WTC11 (cell line): ENCODE measurements around the gene FMNL2. TPM values are rescaled to one million over a fixed set of nuclear protein-coding genes. Genes with fewer than 3 reads are reported as not detected.

Source experiments
- ATAC-seq: fragments of 200-7000 bp; cut with Tn5 transposase; 2 replicates; pipeline ENCODE4 v1.10.0; 2021; ENCODE audit warnings: mild to moderate bottlenecking, moderate library complexity
- CTCF ChIA-PET: fragments of 300-600 bp; sonication (Branson Sonifier 250); formaldehyde crosslinking; loops from one replicate; lab custom pipeline; 2021; ENCODE audit warnings: antibody characterized with exemption; lab: Charles Lee
- POLR2A ChIA-PET: fragments of 350-600 bp; sonication (Branson Sonifier 250); formaldehyde crosslinking; loops from one replicate; lab custom pipeline; 2021; ENCODE audit warnings: antibody characterized with exemption; lab: Charles Lee
- DNase-seq: peaks from one replicate; pipeline ENCODE4 v3.0.0; 2021; ENCODE audit warnings: low spot score
- H3K27ac Mint-ChIP-seq: 2 replicates; pipeline ENCODE4 v1.8.0; 2021; ENCODE audit warnings: mixed read lengths
- H3K27me3 Mint-ChIP-seq: 2 replicates; pipeline ENCODE4 v1.8.0; 2021; ENCODE audit warnings: low read depth, mild to moderate bottlenecking, moderate library complexity, mixed read lengths
- H3K36me3 Mint-ChIP-seq: 2 replicates; pipeline ENCODE4 v1.8.0; 2021; ENCODE audit warnings: mixed read lengths
- H3K4me1 Mint-ChIP-seq: 2 replicates; pipeline ENCODE4 v1.8.0; 2022; ENCODE audit warnings: mixed read lengths
- H3K4me3 Mint-ChIP-seq: 2 replicates; pipeline ENCODE4 v1.8.0; 2021; ENCODE audit warnings: mild to moderate bottlenecking, moderate library complexity, mixed read lengths
- H3K9me3 Mint-ChIP-seq: 2 replicates; pipeline ENCODE4 v1.8.0; 2021; ENCODE audit warnings: mixed read lengths
- CBFB ChIP-seq: sonication (generic); formaldehyde crosslinking; IDR thresholded peaks from 2 replicates; pipeline ENCODE4 v1.8.1; 2022; ENCODE audit warnings: mild to moderate bottlenecking, low read depth, missing genetic modification reagents
- ELF4 ChIP-seq: sonication (generic); formaldehyde crosslinking; IDR thresholded peaks from 2 replicates; pipeline ENCODE4 v1.8.1; 2022; ENCODE audit warnings: low read depth, mild to moderate bottlenecking, moderate library complexity, missing genetic modification reagents
- NR3C1 ChIP-seq: sonication (generic); formaldehyde crosslinking; conservative IDR thresholded peaks from 2 replicates; pipeline ENCODE4 v1.8.1; 2023; ENCODE audit warnings: low read depth, mild to moderate bottlenecking, missing genetic modification reagents
- OVOL2 ChIP-seq: fragments of 250-450 bp; sonication (Bioruptor Pico); IDR thresholded peaks from 2 replicates; pipeline ENCODE4 v1.9.0; 2021; ENCODE audit warnings: mild to moderate bottlenecking, borderline replicate concordance
- RELA ChIP-seq: sonication (generic); formaldehyde crosslinking; IDR thresholded peaks from 2 replicates; pipeline ENCODE4 v1.8.1; 2022; ENCODE audit warnings: missing genetic modification reagents, mild to moderate bottlenecking, borderline replicate concordance
- SOX15 ChIP-seq: fragments of 250-450 bp; sonication (Bioruptor Pico); IDR thresholded peaks from 2 replicates; pipeline ENCODE4 v1.9.0; 2021; ENCODE audit warnings: mild to moderate bottlenecking
- TEAD1 ChIP-seq: sonication (generic); formaldehyde crosslinking; IDR thresholded peaks from 2 replicates; pipeline ENCODE4 v1.8.0; 2022; ENCODE audit warnings: mild to moderate bottlenecking, missing genetic modification reagents
- TP53 ChIP-seq: sonication (generic); formaldehyde crosslinking; IDR thresholded peaks from 2 replicates; pipeline ENCODE4 v1.8.1; 2023; ENCODE audit warnings: mild to moderate bottlenecking, missing genetic modification reagents
- total RNA-seq: library from RNA; stranded (reverse); gene quantifications from 3 replicates; pipeline ENCODE4 v1.2.3, GENCODE V29; 2021
- TF ChIP-seq, protein P1 (sequence below): sonication (generic); formaldehyde crosslinking; conservative IDR thresholded peaks from 2 replicates; pipeline ENCODE4 v1.8.1; 2023; ENCODE audit warnings: mild to moderate bottlenecking, low read depth, missing genetic modification reagents, moderate library complexity
- TF ChIP-seq, protein P2 (sequence below): fragments of 250-450 bp; sonication (Bioruptor Pico); IDR thresholded peaks from 2 replicates; pipeline ENCODE4 v2.1.2; 2022; ENCODE audit warnings: mild to moderate bottlenecking, moderate library complexity
- TF ChIP-seq, protein P3 (sequence below): sonication (generic); formaldehyde crosslinking; IDR thresholded peaks from 2 replicates; pipeline ENCODE4 v1.8.1; 2022; ENCODE audit warnings: low read depth, missing genetic modification reagents, borderline replicate concordance
- TF ChIP-seq, protein P4 (sequence below): sonication (generic); formaldehyde crosslinking; IDR thresholded peaks from 2 replicates; pipeline ENCODE4 v1.8.0; 2023; ENCODE audit warnings: missing genetic modification reagents, mild to moderate bottlenecking, borderline replicate concordance
- TF ChIP-seq, protein P5 (sequence below): sonication (generic); formaldehyde crosslinking; IDR thresholded peaks from 2 replicates; pipeline ENCODE4 v1.8.1; 2023; ENCODE audit warnings: mild to moderate bottlenecking, missing genetic modification reagents
- TF ChIP-seq, protein P6 (sequence below): sonication (generic); formaldehyde crosslinking; IDR thresholded peaks from 2 replicates; pipeline ENCODE4 v1.8.0; 2022; ENCODE audit warnings: mild to moderate bottlenecking, missing genetic modification reagents
- TF ChIP-seq, protein P7 (sequence below): fragments of 250-450 bp; sonication (Bioruptor Pico); IDR thresholded peaks from 2 replicates; pipeline ENCODE4 v1.9.0; 2021; ENCODE audit warnings: mild to moderate bottlenecking

The FMNL2 gene
- total RNA-seq, 1 experiment from 2014 or later = 43.0 TPM

DNA sequence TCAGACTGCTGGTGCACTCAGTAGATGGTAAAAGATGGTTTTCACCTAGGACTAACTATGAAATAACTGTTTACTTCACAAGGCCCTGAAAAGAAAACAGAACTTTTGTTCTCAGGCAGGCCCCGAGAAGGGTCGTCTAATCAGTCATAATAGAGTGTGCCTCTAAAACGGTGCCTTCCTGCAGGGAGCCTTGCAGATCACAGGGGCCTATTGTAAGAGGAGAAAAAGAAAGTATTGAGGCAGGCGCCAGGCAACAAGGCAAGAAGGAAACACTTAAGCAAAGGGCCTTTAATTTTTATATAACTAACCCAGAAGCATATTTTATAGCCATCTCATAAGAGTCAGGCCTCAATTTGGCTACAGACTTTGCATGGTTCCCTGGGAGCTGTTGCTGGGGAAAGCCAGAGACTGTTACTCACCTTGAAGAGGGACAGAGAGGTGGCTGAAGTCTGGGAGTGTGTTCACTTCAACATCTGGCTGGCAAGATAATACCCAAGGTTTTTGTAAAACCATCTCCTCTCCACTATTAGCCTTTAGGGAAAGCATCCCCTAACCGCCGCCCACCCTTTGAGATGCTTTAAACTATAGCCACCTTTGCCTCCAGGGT is 265.2 kb downstream of the FMNL2 start:
- no peak for DNase-seq
- POLR2A ChIA-PET = no interaction called here
- peak; percentile 46 for ATAC-seq
- Mint-ChIP-seq H3K27me3 (no peaks in the 10 kb centered on the region), H3K9me3 (no peaks in the 10 kb centered on the region), H3K27ac (no peak overlapping the region), H3K4me3 (no peak overlapping the region), H3K36me3 (no peaks in the 10 kb centered on the region; the same call in 1 of the 2 replicates), H3K4me1 (peaks cover 15% of the 10 kb centered on the region)
- TF ChIP-seq OVOL2 (CRISPR knock-in tag) = no peak
- TF ChIP-seq TP53 (CRISPR knock-in tag) = no peak
- TF ChIP-seq NR3C1 (CRISPR knock-in tag) = no peak
- TF ChIP-seq, protein P1, sequence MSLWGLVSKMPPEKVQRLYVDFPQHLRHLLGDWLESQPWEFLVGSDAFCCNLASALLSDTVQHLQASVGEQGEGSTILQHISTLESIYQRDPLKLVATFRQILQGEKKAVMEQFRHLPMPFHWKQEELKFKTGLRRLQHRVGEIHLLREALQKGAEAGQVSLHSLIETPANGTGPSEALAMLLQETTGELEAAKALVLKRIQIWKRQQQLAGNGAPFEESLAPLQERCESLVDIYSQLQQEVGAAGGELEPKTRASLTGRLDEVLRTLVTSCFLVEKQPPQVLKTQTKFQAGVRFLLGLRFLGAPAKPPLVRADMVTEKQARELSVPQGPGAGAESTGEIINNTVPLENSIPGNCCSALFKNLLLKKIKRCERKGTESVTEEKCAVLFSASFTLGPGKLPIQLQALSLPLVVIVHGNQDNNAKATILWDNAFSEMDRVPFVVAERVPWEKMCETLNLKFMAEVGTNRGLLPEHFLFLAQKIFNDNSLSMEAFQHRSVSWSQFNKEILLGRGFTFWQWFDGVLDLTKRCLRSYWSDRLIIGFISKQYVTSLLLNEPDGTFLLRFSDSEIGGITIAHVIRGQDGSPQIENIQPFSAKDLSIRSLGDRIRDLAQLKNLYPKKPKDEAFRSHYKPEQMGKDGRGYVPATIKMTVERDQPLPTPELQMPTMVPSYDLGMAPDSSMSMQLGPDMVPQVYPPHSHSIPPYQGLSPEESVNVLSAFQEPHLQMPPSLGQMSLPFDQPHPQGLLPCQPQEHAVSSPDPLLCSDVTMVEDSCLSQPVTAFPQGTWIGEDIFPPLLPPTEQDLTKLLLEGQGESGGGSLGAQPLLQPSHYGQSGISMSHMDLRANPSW (CRISPR knock-in tag) = no peak
- no peak for TF ChIP-seq ELF4 (CRISPR knock-in tag)
- TF ChIP-seq, protein P2, sequence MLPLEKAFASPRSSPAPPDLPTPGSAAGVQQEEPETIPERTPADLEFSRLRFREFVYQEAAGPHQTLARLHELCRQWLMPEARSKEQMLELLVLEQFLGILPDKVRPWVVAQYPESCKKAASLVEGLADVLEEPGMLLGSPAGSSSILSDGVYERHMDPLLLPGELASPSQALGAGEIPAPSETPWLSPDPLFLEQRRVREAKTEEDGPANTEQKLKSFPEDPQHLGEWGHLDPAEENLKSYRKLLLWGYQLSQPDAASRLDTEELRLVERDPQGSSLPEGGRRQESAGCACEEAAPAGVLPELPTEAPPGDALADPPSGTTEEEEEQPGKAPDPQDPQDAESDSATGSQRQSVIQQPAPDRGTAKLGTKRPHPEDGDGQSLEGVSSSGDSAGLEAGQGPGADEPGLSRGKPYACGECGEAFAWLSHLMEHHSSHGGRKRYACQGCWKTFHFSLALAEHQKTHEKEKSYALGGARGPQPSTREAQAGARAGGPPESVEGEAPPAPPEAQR (CRISPR knock-in tag) = no peak
- no peak for TF ChIP-seq RELA (CRISPR knock-in tag)
- TF ChIP-seq SOX15 (CRISPR knock-in tag) = no peak
- no peak for TF ChIP-seq CBFB
- TF ChIP-seq, protein P3, sequence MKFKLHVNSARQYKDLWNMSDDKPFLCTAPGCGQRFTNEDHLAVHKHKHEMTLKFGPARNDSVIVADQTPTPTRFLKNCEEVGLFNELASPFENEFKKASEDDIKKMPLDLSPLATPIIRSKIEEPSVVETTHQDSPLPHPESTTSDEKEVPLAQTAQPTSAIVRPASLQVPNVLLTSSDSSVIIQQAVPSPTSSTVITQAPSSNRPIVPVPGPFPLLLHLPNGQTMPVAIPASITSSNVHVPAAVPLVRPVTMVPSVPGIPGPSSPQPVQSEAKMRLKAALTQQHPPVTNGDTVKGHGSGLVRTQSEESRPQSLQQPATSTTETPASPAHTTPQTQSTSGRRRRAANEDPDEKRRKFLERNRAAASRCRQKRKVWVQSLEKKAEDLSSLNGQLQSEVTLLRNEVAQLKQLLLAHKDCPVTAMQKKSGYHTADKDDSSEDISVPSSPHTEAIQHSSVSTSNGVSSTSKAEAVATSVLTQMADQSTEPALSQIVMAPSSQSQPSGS (CRISPR knock-in tag) = no peak
- TF ChIP-seq, protein P4, sequence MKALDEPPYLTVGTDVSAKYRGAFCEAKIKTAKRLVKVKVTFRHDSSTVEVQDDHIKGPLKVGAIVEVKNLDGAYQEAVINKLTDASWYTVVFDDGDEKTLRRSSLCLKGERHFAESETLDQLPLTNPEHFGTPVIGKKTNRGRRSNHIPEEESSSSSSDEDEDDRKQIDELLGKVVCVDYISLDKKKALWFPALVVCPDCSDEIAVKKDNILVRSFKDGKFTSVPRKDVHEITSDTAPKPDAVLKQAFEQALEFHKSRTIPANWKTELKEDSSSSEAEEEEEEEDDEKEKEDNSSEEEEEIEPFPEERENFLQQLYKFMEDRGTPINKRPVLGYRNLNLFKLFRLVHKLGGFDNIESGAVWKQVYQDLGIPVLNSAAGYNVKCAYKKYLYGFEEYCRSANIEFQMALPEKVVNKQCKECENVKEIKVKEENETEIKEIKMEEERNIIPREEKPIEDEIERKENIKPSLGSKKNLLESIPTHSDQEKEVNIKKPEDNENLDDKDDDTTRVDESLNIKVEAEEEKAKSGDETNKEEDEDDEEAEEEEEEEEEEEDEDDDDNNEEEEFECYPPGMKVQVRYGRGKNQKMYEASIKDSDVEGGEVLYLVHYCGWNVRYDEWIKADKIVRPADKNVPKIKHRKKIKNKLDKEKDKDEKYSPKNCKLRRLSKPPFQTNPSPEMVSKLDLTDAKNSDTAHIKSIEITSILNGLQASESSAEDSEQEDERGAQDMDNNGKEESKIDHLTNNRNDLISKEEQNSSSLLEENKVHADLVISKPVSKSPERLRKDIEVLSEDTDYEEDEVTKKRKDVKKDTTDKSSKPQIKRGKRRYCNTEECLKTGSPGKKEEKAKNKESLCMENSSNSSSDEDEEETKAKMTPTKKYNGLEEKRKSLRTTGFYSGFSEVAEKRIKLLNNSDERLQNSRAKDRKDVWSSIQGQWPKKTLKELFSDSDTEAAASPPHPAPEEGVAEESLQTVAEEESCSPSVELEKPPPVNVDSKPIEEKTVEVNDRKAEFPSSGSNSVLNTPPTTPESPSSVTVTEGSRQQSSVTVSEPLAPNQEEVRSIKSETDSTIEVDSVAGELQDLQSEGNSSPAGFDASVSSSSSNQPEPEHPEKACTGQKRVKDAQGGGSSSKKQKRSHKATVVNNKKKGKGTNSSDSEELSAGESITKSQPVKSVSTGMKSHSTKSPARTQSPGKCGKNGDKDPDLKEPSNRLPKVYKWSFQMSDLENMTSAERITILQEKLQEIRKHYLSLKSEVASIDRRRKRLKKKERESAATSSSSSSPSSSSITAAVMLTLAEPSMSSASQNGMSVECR (CRISPR knock-in tag) = no peak
- CTCF ChIA-PET = interaction anchor here (1.1 kb wide), 1 partner anchor 36 kb away, joined by 3 read pairs; no protein-coding TSS in a partner anchor

DNA sequence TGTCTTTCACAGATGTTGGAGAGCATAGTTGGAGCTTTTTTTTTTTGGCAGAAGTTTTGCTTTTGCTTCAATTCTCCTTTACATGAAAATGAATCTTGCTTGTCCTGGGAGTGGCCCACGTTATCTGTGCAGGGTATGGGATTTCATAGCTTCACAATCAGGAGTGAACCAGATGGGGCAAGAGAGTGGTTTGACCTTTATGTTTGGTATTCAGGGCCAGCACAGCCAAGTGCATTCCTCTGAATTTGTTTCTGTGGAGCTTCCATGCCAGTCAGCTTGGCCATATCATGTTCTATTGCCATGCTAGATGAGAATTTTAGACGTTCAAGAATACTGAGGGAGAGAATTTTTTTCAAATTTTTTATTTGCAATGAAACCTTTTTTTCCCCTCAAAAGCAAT is 265.7 kb downstream of the FMNL2 start:
- Mint-ChIP-seq H3K36me3 (no peaks in the 10 kb centered on the region; the same call in 1 of the 2 replicates), H3K9me3 (no peaks in the 10 kb centered on the region), H3K27me3 (no peaks in the 10 kb centered on the region), H3K27ac (no peak overlapping the region), H3K4me1 (peaks cover 15% of the 10 kb centered on the region), H3K4me3 (no peak overlapping the region)
- DNase-seq (no peak), ATAC-seq (no peak)
- CTCF ChIA-PET = interaction anchor here (1.1 kb wide), 1 partner anchor 35 kb away, joined by 3 read pairs; no protein-coding TSS in a partner anchor
- POLR2A ChIA-PET = no interaction called here
- TF ChIP-seq, protein P5, sequence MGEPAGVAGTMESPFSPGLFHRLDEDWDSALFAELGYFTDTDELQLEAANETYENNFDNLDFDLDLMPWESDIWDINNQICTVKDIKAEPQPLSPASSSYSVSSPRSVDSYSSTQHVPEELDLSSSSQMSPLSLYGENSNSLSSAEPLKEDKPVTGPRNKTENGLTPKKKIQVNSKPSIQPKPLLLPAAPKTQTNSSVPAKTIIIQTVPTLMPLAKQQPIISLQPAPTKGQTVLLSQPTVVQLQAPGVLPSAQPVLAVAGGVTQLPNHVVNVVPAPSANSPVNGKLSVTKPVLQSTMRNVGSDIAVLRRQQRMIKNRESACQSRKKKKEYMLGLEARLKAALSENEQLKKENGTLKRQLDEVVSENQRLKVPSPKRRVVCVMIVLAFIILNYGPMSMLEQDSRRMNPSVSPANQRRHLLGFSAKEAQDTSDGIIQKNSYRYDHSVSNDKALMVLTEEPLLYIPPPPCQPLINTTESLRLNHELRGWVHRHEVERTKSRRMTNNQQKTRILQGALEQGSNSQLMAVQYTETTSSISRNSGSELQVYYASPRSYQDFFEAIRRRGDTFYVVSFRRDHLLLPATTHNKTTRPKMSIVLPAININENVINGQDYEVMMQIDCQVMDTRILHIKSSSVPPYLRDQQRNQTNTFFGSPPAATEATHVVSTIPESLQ (CRISPR knock-in tag) = no peak
- TF ChIP-seq, protein P6, sequence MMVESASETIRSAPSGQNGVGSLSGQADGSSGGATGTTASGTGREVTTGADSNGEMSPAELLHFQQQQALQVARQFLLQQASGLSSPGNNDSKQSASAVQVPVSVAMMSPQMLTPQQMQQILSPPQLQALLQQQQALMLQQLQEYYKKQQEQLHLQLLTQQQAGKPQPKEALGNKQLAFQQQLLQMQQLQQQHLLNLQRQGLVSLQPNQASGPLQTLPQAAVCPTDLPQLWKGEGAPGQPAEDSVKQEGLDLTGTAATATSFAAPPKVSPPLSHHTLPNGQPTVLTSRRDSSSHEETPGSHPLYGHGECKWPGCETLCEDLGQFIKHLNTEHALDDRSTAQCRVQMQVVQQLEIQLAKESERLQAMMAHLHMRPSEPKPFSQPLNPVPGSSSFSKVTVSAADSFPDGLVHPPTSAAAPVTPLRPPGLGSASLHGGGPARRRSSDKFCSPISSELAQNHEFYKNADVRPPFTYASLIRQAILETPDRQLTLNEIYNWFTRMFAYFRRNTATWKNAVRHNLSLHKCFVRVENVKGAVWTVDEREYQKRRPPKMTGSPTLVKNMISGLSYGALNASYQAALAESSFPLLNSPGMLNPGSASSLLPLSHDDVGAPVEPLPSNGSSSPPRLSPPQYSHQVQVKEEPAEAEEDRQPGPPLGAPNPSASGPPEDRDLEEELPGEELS = no peak
- TF ChIP-seq TEAD1 = no peak
- TF ChIP-seq, protein P7, sequence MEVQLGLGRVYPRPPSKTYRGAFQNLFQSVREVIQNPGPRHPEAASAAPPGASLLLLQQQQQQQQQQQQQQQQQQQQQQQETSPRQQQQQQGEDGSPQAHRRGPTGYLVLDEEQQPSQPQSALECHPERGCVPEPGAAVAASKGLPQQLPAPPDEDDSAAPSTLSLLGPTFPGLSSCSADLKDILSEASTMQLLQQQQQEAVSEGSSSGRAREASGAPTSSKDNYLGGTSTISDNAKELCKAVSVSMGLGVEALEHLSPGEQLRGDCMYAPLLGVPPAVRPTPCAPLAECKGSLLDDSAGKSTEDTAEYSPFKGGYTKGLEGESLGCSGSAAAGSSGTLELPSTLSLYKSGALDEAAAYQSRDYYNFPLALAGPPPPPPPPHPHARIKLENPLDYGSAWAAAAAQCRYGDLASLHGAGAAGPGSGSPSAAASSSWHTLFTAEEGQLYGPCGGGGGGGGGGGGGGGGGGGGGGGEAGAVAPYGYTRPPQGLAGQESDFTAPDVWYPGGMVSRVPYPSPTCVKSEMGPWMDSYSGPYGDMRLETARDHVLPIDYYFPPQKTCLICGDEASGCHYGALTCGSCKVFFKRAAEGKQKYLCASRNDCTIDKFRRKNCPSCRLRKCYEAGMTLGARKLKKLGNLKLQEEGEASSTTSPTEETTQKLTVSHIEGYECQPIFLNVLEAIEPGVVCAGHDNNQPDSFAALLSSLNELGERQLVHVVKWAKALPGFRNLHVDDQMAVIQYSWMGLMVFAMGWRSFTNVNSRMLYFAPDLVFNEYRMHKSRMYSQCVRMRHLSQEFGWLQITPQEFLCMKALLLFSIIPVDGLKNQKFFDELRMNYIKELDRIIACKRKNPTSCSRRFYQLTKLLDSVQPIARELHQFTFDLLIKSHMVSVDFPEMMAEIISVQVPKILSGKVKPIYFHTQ (CRISPR knock-in tag) = no peak
